ENCODE data around the gene CAMK1. TPM values are rescaled to one million over a fixed set of nuclear protein-coding genes. Genes with fewer than 3 reads are reported as not detected.

Gene CAMK1
- total RNA-seq, 1 experiment from 2014 or later: 36.6 TPM

DNA sequence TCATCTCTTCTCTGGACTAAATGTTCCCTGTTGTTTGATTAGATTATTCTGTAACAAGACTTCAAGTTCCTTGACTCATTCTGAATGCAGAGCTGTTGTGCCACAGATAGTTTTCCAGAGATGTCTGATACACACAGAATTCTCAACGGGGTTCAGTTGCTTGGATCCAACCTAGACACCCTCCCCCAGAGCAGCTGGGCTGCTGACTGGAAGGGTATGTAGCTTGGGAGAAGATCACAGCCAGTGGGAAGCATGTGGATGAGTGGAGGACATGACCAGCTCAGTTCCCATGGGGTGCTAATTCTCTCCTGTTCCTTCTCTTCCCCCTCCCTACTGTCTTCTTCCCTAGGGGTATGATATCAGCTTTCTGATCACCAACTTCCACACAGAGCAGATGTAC lies 33.7 kb upstream of the CAMK1 start:
- H3K9ac ChIP-seq (ENCODE audit: low read length): no peak overlapping the region
- no peak for DNase-seq
- CTCF ChIA-PET: no interaction called here
- no TSS peak for BruUV-seq (replicated peaks)
- intact Hi-C loops (cut with micrococcal nuclease): no loop called here
- H3F3A ChIP-seq (ENCODE audit: low read length, unreplicated experiment): no peaks in the 10 kb centered on the region
- no peak overlapping the region for H3K4me3 ChIP-seq (ENCODE audit: low read length)
- ATAC-seq: no peak
- TF ChIP-seq, protein P1, sequence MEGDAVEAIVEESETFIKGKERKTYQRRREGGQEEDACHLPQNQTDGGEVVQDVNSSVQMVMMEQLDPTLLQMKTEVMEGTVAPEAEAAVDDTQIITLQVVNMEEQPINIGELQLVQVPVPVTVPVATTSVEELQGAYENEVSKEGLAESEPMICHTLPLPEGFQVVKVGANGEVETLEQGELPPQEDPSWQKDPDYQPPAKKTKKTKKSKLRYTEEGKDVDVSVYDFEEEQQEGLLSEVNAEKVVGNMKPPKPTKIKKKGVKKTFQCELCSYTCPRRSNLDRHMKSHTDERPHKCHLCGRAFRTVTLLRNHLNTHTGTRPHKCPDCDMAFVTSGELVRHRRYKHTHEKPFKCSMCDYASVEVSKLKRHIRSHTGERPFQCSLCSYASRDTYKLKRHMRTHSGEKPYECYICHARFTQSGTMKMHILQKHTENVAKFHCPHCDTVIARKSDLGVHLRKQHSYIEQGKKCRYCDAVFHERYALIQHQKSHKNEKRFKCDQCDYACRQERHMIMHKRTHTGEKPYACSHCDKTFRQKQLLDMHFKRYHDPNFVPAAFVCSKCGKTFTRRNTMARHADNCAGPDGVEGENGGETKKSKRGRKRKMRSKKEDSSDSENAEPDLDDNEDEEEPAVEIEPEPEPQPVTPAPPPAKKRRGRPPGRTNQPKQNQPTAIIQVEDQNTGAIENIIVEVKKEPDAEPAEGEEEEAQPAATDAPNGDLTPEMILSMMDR (conservative IDR thresholded peaks at IDR 0.05; ENCODE audit: low read depth, low read length): no peak
- TF ChIP-seq EZH2 (IDR thresholded peaks at IDR 0.05; ENCODE audit: low read length, unreplicated experiment) (no peak), EZH2phosphoT487 (IDR thresholded peaks at IDR 0.05; ENCODE audit: borderline replicate concordance, low read length) (no peak)
- POLR2A ChIA-PET (ENCODE audit: unreplicated experiment): no interaction called here
- no peak overlapping the region for H3K27ac ChIP-seq (ENCODE audit: low read length)
- H2AFZ ChIP-seq (ENCODE audit: low read length): no peak overlapping the region
- no peak overlapping the region for H3K4me2 ChIP-seq (ENCODE audit: low read length)
- no peaks in the 10 kb centered on the region for H3K79me2 ChIP-seq (ENCODE audit: low read length)
- H3K9me3 ChIP-seq (ENCODE audit: low read length): no peaks in the 10 kb centered on the region
- H3K36me3 ChIP-seq (ENCODE audit: low read depth, low read length): peaks cover 61% of the 10 kb centered on the region
- H4K20me1 ChIP-seq (ENCODE audit: low read length): no peaks in the 10 kb centered on the region
- peaks cover 5% of the 10 kb centered on the region; the same call in 1 of the 2 replicates for H3K4me1 ChIP-seq (ENCODE audit: insufficient read depth, low read length)
- H3K27me3 ChIP-seq (ENCODE audit: low read length): no peaks in the 10 kb centered on the region
- H3K9me2 ChIP-seq (replicated peaks; ENCODE audit: low read length): no peaks in the 10 kb centered on the region

DNA sequence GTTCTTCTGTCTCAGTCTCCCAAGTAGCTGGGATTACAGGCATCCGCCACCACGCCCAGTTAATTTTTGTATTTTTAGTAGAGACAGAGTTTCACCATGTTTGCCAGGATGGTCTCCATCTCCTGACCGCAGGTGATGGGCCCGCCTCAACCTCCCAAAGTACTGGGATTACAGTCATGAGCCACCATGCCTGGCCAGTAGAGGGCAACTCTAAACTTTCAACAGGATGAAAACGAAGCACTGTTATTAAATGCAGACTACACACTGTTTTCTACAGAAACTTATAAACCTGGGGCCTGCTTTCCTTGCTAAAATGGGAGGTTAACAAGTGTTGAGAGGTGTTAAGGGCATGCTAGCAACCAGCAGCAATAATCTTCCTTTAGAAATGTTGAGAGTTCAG lies 30.8 kb upstream of the CAMK1 start:
- Histone ChIP-seq H3K79me2 (ENCODE audit: low read length) (peaks cover 1% of the 10 kb centered on the region), H3K9me2 (replicated peaks; ENCODE audit: low read length) (no peaks in the 10 kb centered on the region), H3K27me3 (ENCODE audit: low read length) (no peaks in the 10 kb centered on the region), H3K9ac (ENCODE audit: low read length) (no peak overlapping the region), H4K20me1 (ENCODE audit: low read length) (no peaks in the 10 kb centered on the region), H3K9me3 (ENCODE audit: low read length) (no peaks in the 10 kb centered on the region), H3K4me1 (ENCODE audit: insufficient read depth, low read length) (no peaks in the 10 kb centered on the region), H3K27ac (ENCODE audit: low read length) (no peak overlapping the region), H3K4me3 (ENCODE audit: low read length) (no peak overlapping the region), H3K36me3 (ENCODE audit: low read depth, low read length) (peaks cover 66% of the 10 kb centered on the region), H3K4me2 (ENCODE audit: low read length) (no peak overlapping the region), H2AFZ (ENCODE audit: low read length) (no peak overlapping the region), H3F3A (ENCODE audit: low read length, unreplicated experiment) (no peaks in the 10 kb centered on the region)
- ATAC-seq: peak; percentile 58; the same call in 1 of the 2 replicates
- CTCF ChIA-PET: no interaction called here
- intact Hi-C loops (cut with micrococcal nuclease): no loop called here
- TF ChIP-seq, protein P1 (conservative IDR thresholded peaks at IDR 0.05; ENCODE audit: low read depth, low read length): peak; percentile 56
- TF ChIP-seq EZH2 (IDR thresholded peaks at IDR 0.05; ENCODE audit: low read length, unreplicated experiment): no peak
- POLR2A ChIA-PET (ENCODE audit: unreplicated experiment): no interaction called here
- BruUV-seq (replicated peaks): no TSS peak
- peak; percentile 25 for DNase-seq

DNA sequence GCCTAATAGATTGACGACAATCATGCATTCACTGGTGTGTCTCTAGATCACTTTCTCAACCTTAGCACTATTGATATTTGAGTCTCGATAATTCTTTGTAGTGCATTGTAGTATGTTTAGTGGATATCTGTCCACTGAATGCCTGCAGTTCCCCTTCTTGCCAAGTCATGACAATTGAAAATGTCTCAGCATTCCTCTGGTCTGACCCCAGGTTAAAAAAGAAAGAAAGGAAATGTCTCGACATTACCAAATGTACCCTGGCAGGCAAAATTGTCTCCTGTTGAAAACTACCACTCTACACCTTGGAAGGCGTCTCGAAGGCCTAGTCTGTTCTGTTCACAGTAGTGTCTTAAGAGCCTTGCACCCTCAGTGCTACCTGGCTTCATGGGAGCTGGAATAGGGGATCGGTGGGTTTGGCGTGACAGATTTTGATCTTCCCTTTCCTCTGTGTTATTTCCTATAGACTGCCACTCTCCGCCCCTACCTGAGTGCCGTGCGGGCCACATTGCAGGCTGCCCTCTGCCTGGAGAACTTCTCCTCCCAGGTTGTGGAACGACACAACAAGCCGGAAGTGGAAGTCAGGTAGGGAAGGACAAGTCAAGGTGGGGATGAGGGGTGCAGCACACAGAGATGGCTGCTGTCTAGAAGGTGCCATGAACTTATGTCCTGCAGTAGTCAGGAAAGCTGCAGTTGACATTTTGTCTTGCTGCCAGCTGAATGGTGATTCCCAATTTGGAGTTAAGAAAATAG lies 27.6 kb upstream of the CAMK1 start:
- H2AFZ ChIP-seq (ENCODE audit: low read length): no peak overlapping the region
- DNase-seq: no peak
- H3K79me2 ChIP-seq (ENCODE audit: low read length): peaks cover 28% of the 10 kb centered on the region
- POLR2A ChIA-PET (ENCODE audit: unreplicated experiment): no interaction called here
- no peak overlapping the region for H3K27ac ChIP-seq (ENCODE audit: low read length)
- H4K20me1 ChIP-seq (ENCODE audit: low read length): no peaks in the 10 kb centered on the region
- BruUV-seq (replicated peaks): no TSS peak
- no peaks in the 10 kb centered on the region for H3K9me2 ChIP-seq (replicated peaks; ENCODE audit: low read length)
- no peak overlapping the region for H3K4me3 ChIP-seq (ENCODE audit: low read length)
- intact Hi-C loops (cut with micrococcal nuclease): no loop called here
- no peaks in the 10 kb centered on the region for H3K27me3 ChIP-seq (ENCODE audit: low read length)
- CTCF ChIA-PET: no interaction called here
- no peaks in the 10 kb centered on the region for H3F3A ChIP-seq (ENCODE audit: low read length, unreplicated experiment)
- no peak for ATAC-seq
- H3K36me3 ChIP-seq (ENCODE audit: low read depth, low read length): peaks cover 41% of the 10 kb centered on the region
- TF ChIP-seq EZH2phosphoT487 (IDR thresholded peaks at IDR 0.05; ENCODE audit: borderline replicate concordance, low read length) (no peak), EZH2 (IDR thresholded peaks at IDR 0.05; ENCODE audit: low read length, unreplicated experiment) (no peak)
- TF ChIP-seq, protein P1 (conservative IDR thresholded peaks at IDR 0.05; ENCODE audit: low read depth, low read length): no peak
- no peak overlapping the region for H3K9ac ChIP-seq (ENCODE audit: low read length)
- peaks cover 7% of the 10 kb centered on the region for H3K4me1 ChIP-seq (ENCODE audit: insufficient read depth, low read length)
- no peak overlapping the region for H3K4me2 ChIP-seq (ENCODE audit: low read length)
- no peaks in the 10 kb centered on the region for H3K9me3 ChIP-seq (ENCODE audit: low read length)

Measured in PC-3 (cell line).